AG09319 (cell line): ENCODE data around the gene BCL7A.
"Not testable (repeated sequence)": the region's sequence is repeated elsewhere in the genome, so short reads cannot be mapped to it uniquely, and the experiment has no call there.

Source experiments
- DNase-seq: peaks from one replicate; pipeline ENCODE4 v3.0.0-alpha.2; 2010; ENCODE audit warnings: low read depth; ENCODE audit errors: extremely low read depth
- CTCF ChIP-seq: IDR thresholded peaks from 2 replicates; pipeline ENCODE4 v1.5.1; 2011; ENCODE audit warnings: low read depth, mild to moderate bottlenecking, inconsistent platforms, low read length, moderate library complexity

BCL7A gene

DNA sequence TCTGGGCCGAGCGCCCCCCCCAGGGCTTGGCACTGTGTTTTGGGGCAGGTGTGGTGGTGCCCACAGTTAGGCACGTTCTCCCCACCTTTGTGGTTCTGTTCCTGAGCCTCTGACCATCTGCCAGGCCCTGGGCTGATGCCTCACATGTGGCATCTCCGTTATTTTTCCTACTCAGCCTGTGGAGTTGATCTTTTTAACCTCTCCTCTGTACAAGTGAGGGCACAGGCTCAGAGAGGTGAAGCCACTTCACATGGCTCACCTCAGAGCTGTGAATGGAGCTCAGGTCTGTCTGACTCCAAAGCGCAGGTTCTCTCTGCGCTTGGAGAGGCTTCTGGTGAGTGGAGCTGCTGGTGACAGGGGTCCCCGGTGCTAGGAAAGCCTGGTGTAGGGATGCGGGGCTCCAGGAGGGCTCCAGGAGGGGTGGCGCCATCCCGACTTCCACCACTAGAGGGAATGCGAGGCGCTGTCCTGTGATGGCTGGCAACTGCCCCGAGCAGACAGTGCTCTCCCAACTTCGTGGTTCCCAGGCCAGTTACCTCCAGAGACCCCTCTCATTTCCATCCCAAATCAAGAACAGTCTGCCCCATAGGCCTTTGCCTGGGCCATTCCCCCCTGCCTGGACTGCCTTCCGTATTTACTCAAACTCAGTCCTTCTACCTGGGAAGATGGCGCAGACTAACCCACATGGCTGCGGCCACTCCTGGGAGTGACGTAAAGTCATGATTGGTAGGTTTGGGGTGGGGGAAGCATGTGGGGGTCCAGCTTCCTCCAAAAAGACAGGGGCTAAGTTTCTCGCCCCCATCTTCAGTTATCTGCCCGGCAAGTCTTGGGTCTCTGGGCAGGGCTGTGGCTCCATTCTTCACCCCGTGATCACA lies 9.9 kb downstream of the BCL7A start:
- DNase-seq = no peak
- TF ChIP-seq CTCF = peak; percentile 68

- no peak for DNase-seq
- no peak for TF ChIP-seq CTCF
Measured at GRCh38 chr12:122032580-122032979, 10.9 kb downstream of the BCL7A start.

DNA sequence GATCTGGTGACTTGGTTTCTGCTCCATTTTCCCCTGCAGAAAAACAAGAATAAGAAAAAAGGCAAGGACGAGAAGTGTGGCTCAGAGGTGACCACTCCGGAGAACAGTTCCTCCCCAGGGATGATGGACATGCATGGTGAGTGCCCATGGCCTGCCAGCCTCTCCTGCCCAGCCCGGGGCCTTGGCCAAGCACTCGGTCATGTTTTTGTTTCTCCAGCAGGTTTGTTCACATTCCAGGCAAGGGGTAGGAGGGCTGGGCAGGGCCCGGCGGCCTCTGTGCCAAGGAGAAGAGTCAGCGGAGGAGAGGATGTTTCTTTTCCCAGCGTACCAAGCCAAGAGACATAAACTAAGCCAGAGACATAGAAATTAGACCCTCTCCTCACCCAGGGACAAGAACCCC lies 13.6 kb downstream of the BCL7A start:
- no peak for DNase-seq
- no peak for TF ChIP-seq CTCF

GRCh38 chr12:122036153-122036552 lies 14.5 kb downstream of the BCL7A start:
- no peak for TF ChIP-seq CTCF
- DNase-seq = no peak

- TF ChIP-seq CTCF = no peak
- no peak for DNase-seq
Measured at GRCh38 chr12:122040579-122041386, 19.1 kb downstream of the BCL7A start.

DNA sequence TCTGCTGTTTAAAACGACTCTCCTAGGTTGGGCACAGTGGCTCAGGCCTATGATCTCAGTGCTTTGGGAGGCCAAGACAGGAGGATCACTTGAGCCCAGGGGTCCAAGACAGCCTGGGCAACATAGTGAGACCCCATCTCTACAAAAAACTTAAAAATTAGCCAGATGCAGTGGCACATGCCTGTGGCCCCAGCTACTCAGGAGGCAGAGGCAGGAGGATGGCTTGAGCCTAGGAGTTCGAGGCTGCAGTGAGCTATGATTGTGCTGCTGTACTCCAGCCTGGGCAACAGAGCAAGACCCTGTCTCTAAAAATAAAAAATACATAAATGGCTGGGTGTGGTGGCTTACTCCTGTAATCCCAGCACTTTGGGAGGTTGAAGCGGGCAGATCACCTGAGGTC lies 19.8 kb downstream of the BCL7A start:
- not testable (repeated sequence) for DNase-seq

GRCh38 chr12:122042910-122043309 lies 21.2 kb downstream of the BCL7A start:
- no peak for DNase-seq
- TF ChIP-seq CTCF = no peak
